Nephron (organoid): ENCODE measurements around the gene CGRRF1.

Experiments
- H3K27ac Mint-ChIP-seq, 3 experiments: 2 replicates each; pipeline ENCODE4 v1.8.0; 2020; ENCODE audit warnings: mixed read lengths in 3 of 3, mild to moderate bottlenecking in 2 of 3, moderate library complexity in 1 of 3
- H3K27me3 Mint-ChIP-seq: 2 replicates; pipeline ENCODE4 v1.8.0; 2021; ENCODE audit warnings: low read depth, mild to moderate bottlenecking, moderate library complexity, mixed read lengths
- H3K36me3 Mint-ChIP-seq: 2 replicates; pipeline ENCODE4 v1.8.0; 2020; ENCODE audit warnings: low read depth, mixed read lengths
- H3K4me1 Mint-ChIP-seq: 2 replicates; pipeline ENCODE4 v1.8.0; 2020; ENCODE audit warnings: mixed read lengths
- H3K4me3 Mint-ChIP-seq, 3 experiments: 2 replicates each; pipeline ENCODE4 v1.8.0; 2020; ENCODE audit warnings: mild to moderate bottlenecking in 3 of 3, mixed read lengths in 3 of 3, moderate library complexity in 2 of 3
- H3K9me3 Mint-ChIP-seq: 2 replicates; pipeline ENCODE4 v1.8.0; 2020; ENCODE audit warnings: mixed read lengths
- TF ChIP-seq, protein P1 (sequence below), 3 experiments: fragments of 200-600 bp; sonication (generic); IDR thresholded peaks; one replicate each; pipeline ENCODE4 v1.5.0; 2021; ENCODE audit warnings: antibody characterized with exemption in 3 of 3; ENCODE audit not compliant: unreplicated experiment in 3 of 3

The CGRRF1 gene

DNA sequence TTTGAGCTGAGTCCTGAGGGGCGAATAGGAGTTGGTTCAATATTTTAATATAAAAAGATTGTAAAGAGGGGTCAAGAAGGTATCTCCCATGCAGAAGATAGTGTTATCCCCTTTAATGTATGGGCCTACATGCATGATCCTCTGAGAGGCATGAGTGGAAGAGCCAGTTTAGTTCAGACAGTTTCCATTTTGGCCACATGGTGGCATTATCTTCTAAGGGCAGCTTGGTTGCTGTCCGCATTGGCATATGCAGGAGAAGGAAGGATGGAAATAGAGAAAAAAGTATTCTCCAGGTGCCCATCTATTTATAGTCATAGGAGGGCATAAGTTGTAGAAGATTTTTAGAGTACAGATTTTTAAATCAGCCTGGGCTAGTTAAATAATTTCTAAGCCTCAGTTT lies 62.6 kb downstream of the CGRRF1 start:
- Mint-ChIP-seq H3K9me3 (peaks cover 3% of the 10 kb centered on the region), H3K4me3 (no peak overlapping the region), H3K36me3 (peaks cover 24% of the 10 kb centered on the region), H3K27ac (no peak overlapping the region), H3K4me1 (peaks cover 61% of the 10 kb centered on the region), H3K27me3 (peaks cover 4% of the 10 kb centered on the region)
- TF ChIP-seq, protein P1, sequence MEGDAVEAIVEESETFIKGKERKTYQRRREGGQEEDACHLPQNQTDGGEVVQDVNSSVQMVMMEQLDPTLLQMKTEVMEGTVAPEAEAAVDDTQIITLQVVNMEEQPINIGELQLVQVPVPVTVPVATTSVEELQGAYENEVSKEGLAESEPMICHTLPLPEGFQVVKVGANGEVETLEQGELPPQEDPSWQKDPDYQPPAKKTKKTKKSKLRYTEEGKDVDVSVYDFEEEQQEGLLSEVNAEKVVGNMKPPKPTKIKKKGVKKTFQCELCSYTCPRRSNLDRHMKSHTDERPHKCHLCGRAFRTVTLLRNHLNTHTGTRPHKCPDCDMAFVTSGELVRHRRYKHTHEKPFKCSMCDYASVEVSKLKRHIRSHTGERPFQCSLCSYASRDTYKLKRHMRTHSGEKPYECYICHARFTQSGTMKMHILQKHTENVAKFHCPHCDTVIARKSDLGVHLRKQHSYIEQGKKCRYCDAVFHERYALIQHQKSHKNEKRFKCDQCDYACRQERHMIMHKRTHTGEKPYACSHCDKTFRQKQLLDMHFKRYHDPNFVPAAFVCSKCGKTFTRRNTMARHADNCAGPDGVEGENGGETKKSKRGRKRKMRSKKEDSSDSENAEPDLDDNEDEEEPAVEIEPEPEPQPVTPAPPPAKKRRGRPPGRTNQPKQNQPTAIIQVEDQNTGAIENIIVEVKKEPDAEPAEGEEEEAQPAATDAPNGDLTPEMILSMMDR (IDR thresholded peaks at IDR 0.05; ENCODE audit: unreplicated experiment in 3 of 3), result peak in 2 of 3 experiments; percentile 27 to 42

DNA sequence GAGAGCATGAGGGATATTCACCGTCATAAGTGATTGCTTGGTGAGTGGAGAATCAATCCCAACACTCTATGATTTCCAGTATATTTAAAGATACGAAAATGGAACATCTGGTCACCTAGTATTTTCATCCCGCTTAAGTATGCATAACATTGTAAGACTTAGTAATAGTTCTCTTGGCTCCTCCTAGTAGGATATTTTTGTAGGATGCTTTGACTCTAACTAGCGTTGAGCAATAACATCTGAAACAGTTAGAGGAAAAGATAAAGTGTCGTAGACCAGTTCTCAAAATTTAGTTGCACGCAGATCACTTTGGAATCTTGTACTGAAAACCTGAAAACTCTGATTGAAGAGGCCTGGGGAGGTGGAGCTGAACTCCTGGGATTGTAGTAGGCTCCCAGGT lies 64.8 kb downstream of the CGRRF1 start:
- peaks cover 64% of the 10 kb centered on the region for H3K4me1 Mint-ChIP-seq
- TF ChIP-seq, protein P1 (IDR thresholded peaks at IDR 0.05; ENCODE audit: unreplicated experiment in 3 of 3), result no peak
- H3K9me3 Mint-ChIP-seq, result peaks cover 3% of the 10 kb centered on the region
- no peak overlapping the region for H3K4me3 Mint-ChIP-seq
- H3K27me3 Mint-ChIP-seq, result peaks cover 4% of the 10 kb centered on the region
- H3K27ac Mint-ChIP-seq, result peak overlapping the region in 1 of 3 experiments; percentile 31
- peaks cover 28% of the 10 kb centered on the region for H3K36me3 Mint-ChIP-seq

DNA sequence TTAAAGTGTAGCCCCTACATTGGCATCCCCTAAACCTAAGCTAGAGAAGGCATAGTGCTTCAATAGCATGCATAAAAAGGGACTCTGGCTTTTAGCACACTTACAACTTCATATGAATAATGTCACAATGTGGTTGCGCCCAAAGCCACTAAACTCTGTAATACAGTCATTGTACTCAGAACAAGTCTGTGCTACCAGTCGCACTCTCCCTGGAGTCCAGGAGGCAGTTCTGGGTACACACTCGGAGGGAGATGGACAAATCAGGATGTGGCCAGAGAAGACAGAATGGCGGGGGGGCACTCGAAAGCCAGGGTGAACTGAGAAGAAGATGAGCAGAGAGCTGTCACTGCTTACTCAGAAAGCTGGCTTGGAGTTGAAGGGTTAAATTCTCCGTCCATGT lies 67.8 kb downstream of the CGRRF1 start:
- Mint-ChIP-seq H3K36me3 (peaks cover 13% of the 10 kb centered on the region), H3K4me1 (peaks cover 64% of the 10 kb centered on the region), H3K27me3 (peaks cover 4% of the 10 kb centered on the region), H3K27ac (peak overlapping the region in 1 of 3 experiments; percentile 6), H3K9me3 (peaks cover 3% of the 10 kb centered on the region), H3K4me3 (no peak overlapping the region)
- TF ChIP-seq, protein P1 (IDR thresholded peaks at IDR 0.05; ENCODE audit: unreplicated experiment in 3 of 3), result no peak

GRCh38 chr14:54577977-54578376 lies 68.3 kb downstream of the CGRRF1 start:
- TF ChIP-seq, protein P1 (IDR thresholded peaks at IDR 0.05; ENCODE audit: unreplicated experiment in 3 of 3), result no peak
- peaks cover 4% of the 10 kb centered on the region for H3K27me3 Mint-ChIP-seq
- no peak overlapping the region for H3K4me3 Mint-ChIP-seq
- peaks cover 3% of the 10 kb centered on the region for H3K9me3 Mint-ChIP-seq
- H3K27ac Mint-ChIP-seq, result peak overlapping the region in 2 of 3 experiments; percentile 6 to 8
- H3K36me3 Mint-ChIP-seq, result peaks cover 11% of the 10 kb centered on the region
- H3K4me1 Mint-ChIP-seq, result peaks cover 64% of the 10 kb centered on the region

DNA sequence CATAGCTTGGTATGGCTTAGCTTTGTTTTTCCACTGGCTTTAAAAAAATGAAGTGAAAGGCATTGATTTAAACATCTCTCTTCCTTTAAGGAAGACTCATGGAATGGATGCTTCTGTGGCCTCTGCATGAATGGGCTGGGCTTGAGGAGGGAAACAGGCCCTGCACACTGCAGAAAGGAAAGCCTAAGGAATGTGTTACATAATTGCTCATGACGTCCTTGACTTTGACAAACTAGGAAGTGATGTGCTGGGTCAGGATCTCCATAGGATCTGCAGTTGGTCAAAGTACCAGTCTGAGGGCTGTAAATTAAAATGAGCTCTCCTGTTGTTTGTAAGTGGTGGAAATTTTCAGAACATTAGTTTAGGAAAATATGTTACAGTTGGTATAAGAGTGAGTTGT lies 69.9 kb downstream of the CGRRF1 start:
- H3K4me3 Mint-ChIP-seq, result no peak overlapping the region
- peak overlapping the region in 1 of 3 experiments; percentile 20 for H3K27ac Mint-ChIP-seq
- TF ChIP-seq, protein P1 (IDR thresholded peaks at IDR 0.05; ENCODE audit: unreplicated experiment in 3 of 3), result no peak

DNA sequence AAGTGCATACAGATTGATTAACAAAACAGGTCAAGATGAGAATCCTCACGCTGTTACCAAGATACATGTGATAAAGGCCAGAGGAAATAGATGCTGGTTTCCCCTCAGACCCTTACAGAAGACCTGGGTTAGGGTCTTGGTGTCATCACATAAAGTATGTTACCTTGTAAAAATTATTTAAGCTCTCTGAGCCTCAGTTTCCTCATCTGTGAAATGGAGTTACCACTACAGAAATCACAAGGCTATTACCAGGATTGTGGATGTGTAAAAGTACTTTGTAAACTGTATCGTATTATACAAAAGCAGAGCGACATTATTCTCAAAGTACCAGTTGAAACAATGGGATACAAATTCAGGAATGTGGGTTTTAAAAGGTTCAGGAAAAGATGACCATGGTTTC lies 71.2 kb downstream of the CGRRF1 start:
- Mint-ChIP-seq H3K4me3 (no peak overlapping the region), H3K27me3 (peaks cover 4% of the 10 kb centered on the region), H3K9me3 (peaks cover 4% of the 10 kb centered on the region), H3K4me1 (peaks cover 47% of the 10 kb centered on the region), H3K27ac (no peak overlapping the region), H3K36me3 (peaks cover 9% of the 10 kb centered on the region)
- TF ChIP-seq, protein P1 (IDR thresholded peaks at IDR 0.05; ENCODE audit: unreplicated experiment in 3 of 3), result no peak

More for the DNA sequence above, 69.9 kb downstream of the CGRRF1 start:
- no peaks in the 10 kb centered on the region for H3K9me3 Mint-ChIP-seq
- H3K4me1 Mint-ChIP-seq, result peaks cover 60% of the 10 kb centered on the region
- peaks cover 4% of the 10 kb centered on the region for H3K27me3 Mint-ChIP-seq
- H3K36me3 Mint-ChIP-seq, result peaks cover 4% of the 10 kb centered on the region
